Pulmonary artery endothelial cell (primary cell): ENCODE data around the gene NT5DC4. TPM values are rescaled to one million over a fixed set of nuclear protein-coding genes. Genes with fewer than 3 reads are reported as not detected.
A peak's percentile ranks its signal among the peaks of the same experiment; 100 is the strongest.

Source experiments
- DNase-seq: peaks from one replicate; pipeline ENCODE4 v3.0.0-alpha.2; 2011; ENCODE audit warnings: low read depth, low spot score
- total RNA-seq: library from RNA; depleted of rRNA; stranded (reverse); fragments of >200 nt; gene quantifications from 2 replicates; pipeline ENCODE4 v1.2.3, GENCODE V29; 2014

NT5DC4 gene
- total RNA-seq, 1 donor from 2014 or later, result not detected

GRCh38 chr2:112723547-112723940, 2.7 kb downstream of the NT5DC4 start:
- no peak for DNase-seq

- DNase-seq, result no peak
Observed at GRCh38 chr2:112723995-112724394, 3.2 kb downstream of the NT5DC4 start.

GRCh38 chr2:112724591-112725525, 4.0 kb downstream of the NT5DC4 start:
- DNase-seq, result no peak

- no peak for DNase-seq
Observed at GRCh38 chr2:112725545-112726457, 5.0 kb downstream of the NT5DC4 start.

GRCh38 chr2:112726487-112727190, 5.8 kb downstream of the NT5DC4 start:
- peak; percentile 57 for DNase-seq

- DNase-seq, result no peak
Observed at GRCh38 chr2:112727276-112728028, 6.6 kb downstream of the NT5DC4 start.

GRCh38 chr2:112728029-112728362, 7.2 kb downstream of the NT5DC4 start:
- DNase-seq, result no peak

- no peak for DNase-seq
Observed at GRCh38 chr2:112728378-112729175, 7.8 kb downstream of the NT5DC4 start.

GRCh38 chr2:112730216-112730615, 9.4 kb downstream of the NT5DC4 start:
- DNase-seq, result no peak

GRCh38 chr2:112730791-112731190, 10.0 kb downstream of the NT5DC4 start:
- DNase-seq, result no peak

- DNase-seq, result no peak
Observed at GRCh38 chr2:112731479-112731878, 10.7 kb downstream of the NT5DC4 start.

- DNase-seq, result no peak
Observed at GRCh38 chr2:112733456-112733855, 12.6 kb downstream of the NT5DC4 start.

GRCh38 chr2:112733871-112734270, 13.1 kb downstream of the NT5DC4 start:
- DNase-seq, result no peak

GRCh38 chr2:112737542-112738232, 16.9 kb downstream of the NT5DC4 start:
- DNase-seq, result no peak

- no peak for DNase-seq
Observed at GRCh38 chr2:112740527-112740926, 19.7 kb downstream of the NT5DC4 start.

GRCh38 chr2:112749755-112750559, 29.1 kb downstream of the NT5DC4 start:
- DNase-seq, result peak; percentile 29

GRCh38 chr2:112750560-112750843, 29.7 kb downstream of the NT5DC4 start:
- DNase-seq, result no peak

- no peak for DNase-seq
Observed at GRCh38 chr2:112751451-112752197, 30.8 kb downstream of the NT5DC4 start.
